GM21390 (cell line): ENCODE results near the gene TTC7B.

Experiments
- ATAC-seq: cut with Tn5 transposase; IDR thresholded peaks from one replicate; pipeline ENCODE4 v1.9.1; 2021; ENCODE audit not compliant: unreplicated experiment

TTC7B gene

DNA sequence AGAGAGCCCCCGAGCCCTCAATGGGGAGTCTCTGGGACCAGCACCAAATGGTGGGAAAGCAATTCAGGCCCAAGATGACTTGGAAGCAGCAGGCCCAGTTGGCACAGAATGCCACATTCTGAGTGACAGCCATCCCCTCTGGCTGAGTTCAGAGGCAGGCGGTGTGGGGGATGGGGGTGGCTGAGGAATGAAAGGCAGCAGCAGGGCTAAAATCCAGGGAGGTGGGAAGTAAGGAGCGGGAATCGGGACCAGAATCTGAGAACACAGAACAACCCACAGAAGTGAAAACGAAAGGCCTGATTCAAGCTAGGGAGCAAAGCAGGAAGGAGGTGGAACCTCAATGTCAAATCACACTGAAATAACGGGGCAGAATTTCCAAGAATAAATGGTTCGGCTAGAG, 248.2 kb downstream of the TTC7B start:
- ATAC-seq = no peak

DNA sequence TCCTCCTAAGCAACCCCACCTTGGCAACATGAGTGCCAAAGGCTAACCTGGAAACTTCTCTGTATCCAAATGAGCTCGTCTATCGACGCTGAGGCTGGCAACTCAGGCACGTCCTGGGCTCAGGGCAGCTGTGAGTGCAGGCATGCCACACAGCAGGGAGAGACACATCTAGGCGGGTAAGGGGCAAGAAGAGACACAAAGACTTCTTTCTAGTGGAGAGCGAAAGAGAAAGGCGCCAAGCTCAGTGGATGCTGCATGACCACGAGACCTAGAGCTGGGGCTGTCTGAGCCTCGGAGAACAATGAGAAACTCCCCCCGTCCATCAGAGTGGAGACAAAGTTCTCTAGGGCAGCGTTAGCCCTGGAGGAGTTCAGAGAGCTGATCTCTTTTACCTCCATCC, 249.0 kb downstream of the TTC7B start:
- ATAC-seq = no peak

DNA sequence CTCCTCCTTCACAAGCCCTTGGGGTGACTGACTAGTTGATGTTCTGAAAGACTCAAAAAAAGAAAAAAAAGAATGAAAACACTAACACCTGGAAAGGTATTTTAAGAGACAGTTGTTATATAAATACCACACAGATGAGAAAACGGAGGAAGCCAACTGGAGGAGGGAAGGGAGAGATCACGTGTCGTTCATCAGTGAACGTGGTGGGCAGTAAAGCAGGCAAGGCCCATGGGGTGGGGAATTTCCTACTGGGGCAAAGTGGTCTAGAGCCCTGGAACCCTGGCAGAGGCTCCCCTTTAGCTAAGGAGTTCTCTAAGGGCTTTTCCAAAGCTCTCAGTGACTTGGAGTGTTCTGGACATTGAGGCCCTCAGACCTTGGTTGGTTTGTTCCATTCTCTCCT, 249.7 kb downstream of the TTC7B start:
- ATAC-seq = no peak

DNA sequence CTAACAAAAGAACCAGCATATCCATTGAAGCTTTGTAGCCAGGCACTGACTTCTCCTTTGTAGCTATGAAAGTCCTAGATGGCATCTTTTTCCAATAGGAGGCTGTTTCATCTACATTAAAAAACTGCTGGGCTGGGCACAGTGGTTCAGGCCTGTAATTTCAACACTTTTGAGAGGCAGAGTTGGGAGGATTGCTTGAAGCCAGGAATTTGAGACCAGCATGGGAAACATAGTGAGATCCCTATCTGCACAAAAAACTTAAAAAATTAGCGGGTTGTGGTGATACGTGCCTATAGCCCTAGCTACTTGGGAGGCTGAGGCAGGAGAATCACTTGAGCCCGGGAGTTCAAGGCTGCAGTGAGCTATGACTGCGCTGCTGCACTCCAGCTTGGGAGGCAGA, 251.7 kb downstream of the TTC7B start:
- no peak for ATAC-seq

DNA sequence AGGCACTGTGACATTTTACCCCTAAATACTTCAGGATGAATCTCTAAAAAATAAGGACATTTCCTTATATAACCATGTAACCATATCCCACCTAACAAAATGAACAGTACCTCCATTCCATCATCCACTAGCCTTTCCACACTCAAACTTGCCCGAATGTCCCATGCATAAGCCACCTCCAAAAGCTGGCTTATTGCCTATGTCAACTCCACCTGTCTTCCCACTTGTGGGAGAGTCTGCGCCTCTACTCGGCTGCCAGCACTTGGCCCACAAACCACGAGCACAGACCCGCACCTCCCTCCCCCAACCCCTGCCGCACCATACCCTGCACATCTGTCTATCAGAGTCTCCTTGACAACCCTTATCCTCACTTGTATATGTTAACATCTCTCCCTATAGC, 253.6 kb downstream of the TTC7B start:
- ATAC-seq = no peak

DNA sequence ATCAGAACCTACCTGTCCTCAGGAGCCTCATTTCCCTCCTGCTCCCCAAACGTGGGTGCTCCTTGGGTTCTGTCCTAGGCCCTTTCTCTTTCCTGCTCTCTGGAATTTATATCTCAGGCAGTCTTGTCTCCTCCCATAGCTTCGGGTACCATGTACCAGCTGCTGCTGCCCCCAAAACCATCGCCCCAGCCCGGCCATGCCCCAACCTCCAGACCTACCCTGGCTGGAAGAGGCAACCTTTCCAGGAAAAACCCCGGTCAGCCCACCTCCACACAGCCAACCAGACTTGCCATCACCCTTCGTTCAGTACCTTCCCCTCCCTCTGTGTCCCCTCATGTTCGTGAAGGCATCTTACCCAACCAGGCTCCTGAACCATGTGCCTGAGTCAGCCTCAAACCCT, 254.3 kb downstream of the TTC7B start:
- ATAC-seq = no peak

DNA sequence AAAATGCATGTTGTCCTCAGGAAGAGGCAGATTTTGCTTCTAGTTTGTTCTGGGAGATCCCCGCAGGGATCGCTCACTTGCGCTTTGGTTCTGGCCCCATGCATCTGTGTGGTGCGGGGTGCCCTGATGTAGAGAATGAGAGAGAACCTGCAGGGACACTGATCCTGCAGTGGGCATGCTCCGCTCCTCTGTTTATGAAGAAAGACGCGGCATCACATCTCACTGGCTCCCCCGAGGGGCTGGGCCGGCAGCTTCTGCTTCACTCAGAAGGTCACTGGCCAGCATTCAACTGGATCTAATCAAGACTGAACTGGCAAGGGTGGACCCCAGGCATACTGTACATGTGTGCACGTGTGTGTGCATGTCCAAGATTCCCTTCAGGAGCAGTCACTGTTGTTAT, 255.2 kb downstream of the TTC7B start:
- no peak for ATAC-seq

DNA sequence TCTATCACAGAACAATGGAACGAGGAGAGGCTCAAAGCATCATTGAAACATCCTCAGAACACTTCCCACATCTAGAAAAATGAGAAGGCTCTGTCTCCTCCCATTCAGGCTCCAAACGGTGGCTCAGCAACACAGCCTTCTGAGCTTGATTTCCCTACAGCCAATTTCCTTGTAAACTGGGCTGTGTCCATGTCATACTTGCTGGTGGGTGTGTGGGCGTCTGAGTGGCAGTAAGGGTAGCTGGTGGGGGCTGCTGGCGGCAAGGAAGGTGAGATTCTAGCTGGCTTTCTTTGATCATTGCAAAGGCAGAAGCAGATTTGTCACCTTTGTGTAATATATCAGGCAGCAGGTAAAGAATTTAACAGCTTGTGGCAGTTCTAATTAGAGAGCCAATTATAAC, 255.7 kb downstream of the TTC7B start:
- ATAC-seq = no peak

DNA sequence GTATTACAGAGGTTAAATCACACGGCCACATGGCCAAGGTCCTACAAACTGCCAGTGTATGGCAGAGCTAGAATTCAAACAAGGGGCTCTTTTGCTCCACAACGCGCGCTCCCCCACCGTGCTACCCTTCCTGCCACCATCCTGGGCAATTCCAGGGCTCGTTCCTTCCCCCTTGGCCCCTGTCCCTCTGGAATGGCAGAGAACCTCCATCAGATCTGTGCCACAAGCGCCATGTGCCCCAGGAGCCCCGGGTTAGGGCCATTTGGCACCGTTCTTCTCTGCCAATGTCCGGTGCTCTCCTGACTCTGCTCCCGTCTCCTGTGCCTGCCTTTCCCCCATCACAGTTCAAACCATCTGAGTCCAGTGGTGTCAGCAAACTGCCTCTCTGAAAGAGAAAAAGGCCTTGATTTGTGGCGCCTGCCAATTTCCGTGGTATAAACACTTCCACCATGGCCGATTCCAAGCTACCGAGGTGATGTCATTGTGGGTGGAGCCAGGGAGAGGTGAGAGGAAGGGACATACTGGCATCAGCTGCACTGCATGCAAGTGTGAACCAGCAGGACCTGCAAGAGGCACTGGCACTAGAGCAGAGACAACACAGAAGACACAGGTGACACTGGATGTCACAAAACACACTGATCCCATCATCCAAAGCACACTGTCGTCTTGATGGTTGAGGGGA, 256.3 kb downstream of the TTC7B start:
- no peak for ATAC-seq

DNA sequence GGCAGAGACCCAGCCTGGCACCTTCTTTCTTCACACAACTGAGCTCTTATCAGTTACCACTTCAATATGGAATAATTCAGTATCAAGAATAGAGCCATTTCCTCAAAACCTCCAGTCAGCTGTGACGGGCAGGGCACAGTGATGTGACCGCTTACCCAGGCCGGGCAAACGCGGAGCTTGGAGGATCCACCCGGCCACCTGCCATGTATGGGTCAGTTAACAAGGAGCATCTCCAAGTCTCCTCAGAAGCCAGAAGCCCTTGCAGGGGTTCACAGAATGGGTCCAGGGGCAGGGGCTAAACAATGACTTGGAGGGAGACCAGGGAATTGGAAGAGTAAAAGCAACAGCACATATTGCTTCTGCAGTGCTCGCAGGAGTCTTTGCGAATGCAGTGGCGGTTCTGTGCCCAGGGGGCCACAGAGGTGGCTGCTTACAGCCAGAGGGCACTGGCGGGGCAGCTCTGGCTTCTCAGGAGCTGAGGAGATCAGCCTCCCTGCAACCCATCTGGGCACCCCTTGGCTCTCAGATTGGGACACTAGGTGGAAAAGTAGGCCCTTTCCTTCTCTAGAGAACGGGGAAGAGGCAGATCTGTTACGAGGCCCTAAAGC, 257.1 kb downstream of the TTC7B start:
- no peak for ATAC-seq

DNA sequence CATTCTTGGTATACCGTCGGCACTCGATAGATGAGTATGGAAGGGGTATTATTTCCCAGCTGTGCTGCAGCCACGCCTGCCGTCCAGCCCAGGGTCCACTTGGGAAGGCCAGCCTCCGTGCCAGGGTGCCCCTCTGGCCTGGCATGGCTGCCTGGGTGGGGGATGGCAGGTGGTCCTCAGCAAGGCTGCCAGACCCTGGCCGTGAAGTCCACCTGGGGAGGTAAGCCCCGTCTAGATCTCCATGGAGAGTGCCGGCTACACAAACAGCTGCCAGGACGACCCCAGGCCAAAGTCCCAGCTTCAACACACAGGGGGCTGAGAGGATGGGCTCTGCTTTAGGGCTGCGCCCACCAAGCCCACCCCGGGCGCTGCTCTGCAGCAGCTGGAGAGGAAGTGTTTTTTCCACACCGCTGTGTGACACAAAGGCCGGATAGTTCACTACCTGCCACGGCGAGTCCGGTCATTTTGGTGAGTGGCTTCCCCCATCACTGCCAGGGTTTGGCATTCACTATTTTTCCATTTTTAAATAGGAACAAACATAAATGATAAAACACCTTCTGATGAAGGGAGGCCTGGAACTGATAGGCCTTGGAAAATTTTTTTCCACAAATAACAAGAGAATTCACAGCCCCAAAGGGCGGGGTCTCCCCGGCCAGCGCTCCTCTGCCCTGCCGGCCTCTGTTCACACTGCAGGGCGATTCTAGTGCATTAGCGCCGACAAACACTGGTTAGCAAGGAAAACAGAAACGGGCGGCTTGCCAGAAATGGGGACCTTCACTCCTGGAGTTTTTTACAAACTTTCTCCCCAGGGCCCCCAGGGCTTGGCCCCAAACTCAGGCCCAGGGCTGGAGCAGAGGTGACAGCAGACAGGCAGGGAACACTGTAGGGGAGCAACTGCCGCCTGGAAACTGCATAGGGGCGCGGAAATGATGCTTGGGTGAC, 257.9 kb downstream of the TTC7B start:
- no peak for ATAC-seq

DNA sequence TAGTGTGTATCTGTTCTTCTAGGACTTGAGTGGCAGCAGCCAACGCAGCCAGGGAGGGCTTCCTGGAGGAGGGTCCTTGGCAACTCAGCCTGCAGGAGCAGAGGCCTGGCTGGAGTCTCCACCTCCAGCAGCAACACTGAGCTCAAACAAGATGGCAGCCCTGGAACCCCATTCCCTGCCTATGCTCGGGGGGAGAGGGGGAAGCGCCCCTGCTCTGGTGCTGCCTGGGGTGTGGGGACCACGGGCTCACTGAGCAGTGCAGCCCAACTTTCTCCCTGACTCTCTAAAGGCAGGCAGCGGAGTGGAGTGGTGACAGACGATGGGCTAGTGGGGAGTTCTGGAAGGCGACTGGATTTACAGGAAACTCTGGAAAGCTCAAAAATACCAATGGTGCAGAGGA, 258.7 kb downstream of the TTC7B start:
- ATAC-seq = no peak

DNA sequence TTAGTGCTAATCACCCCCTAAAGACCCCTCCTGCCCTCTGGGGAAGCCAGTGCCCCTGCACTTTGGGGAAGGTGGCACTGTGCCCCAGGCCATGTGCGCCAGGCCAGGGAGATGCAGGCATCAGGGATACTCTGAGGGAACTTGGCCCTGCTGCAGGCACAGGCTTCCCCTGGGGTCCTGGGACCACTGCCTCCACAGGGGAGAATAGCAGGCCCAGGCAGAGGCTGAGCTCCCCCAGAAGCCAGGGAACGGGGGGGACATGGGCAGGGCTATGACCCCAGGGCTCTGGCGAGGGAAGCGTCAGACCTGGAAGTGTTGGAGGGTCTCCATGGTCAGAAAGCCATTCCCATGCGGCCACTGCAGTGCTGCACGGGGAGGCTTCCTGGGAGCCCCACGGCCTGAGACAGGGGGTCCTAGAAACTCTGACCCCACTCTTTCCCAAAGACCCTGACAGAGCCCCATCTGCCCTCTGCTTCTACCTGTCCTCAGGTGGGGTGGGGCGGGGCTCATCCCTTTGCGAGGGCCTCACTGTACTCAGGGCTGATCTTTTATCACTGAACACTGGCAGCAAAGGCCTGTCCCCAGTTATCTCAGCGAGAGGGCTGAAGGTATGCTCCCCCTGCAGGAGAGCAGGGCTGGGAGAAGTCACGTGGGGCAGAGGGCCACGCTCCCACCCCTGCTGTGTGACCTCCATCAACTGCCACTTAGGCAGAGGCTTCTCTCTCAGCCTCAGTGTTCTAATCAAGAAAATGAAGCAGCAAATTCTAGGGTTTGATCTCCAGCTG, 259.4 kb downstream of the TTC7B start:
- ATAC-seq = no peak

DNA sequence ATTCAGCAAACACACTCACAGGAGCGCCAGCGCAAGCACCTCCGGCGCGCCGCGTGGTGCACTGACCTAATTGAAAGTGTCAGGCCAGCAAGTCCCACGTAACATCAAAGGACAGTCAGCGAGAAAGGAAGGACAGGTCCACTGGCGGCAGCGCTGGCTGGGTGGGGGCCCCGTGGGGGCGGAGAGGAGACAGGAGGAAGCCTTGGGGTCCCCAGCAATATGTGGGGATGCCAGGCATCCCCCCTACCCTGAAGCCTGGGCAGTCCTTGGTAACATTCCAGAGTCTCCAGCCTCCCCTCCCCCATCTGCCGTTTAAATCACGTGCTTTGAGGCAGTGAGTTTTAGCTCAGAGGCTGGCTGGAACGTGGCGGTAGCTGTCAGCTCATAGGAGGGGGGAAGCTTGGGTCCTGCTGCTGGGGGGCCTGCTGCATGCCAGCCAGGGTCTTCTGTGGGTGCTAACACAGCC, 260.2 kb downstream of the TTC7B start:
- ATAC-seq = no peak

DNA sequence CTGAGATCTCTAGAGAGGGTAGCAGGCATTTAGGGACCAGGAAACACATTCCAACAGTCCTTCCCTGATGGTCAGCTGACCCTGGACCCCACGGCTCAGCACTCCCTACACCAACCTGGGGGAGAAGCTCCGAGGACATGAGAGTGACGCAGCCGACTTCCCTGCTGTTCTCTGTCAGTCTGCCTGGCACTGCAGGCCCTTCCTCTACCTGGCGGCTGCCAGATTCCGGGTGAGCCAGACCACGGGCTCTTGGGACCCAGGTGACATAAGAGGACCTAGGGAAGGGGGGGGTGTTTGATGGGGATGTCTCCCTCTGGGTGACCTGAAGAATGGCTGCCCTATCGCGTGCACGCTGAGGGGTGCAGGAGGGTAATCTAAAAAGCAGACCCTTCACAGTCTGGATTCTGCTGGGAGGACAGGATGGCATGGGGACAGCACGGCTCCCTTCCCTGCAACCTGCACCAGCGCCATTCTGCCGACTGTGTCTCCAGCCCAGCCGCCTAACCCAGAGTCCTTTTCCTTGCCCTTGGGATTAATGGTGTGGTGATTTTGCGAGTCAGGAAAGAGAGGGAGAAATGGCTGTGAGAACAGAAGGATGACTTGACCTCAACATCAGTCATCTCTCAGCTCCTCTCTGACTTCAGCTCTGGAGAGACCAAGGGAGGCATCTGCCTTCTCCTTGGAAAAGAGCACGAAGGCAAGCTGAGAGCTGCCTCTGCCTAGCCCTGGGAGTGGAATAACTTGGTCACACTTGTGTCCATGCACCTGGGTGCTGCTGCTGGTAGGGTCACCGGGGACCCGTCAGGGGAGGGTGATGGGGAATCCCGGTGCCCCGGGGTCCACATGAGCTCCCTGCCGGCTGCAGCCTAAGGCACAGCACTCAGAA, 260.9 kb downstream of the TTC7B start:
- ATAC-seq = no peak

DNA sequence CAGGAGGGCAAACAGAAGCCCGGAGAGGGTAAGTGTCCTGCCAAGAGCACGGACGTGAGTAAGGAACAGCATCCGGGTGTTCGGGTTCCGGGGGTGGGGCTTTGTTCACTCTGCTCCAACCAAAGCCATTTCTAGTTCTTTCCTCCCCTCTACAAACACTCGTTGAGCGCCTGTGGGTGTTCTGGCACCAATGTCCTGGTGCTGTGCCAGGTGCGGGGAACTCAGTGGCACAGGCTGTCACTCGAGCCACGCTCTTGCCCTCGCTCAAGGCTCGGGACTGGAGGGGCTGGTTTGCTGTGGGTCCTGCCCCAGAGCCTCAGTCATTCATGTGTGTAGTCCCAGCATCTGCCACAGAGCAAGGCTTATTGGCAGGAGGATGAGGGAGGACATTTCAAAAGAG, 261.9 kb downstream of the TTC7B start:
- ATAC-seq = no peak

DNA sequence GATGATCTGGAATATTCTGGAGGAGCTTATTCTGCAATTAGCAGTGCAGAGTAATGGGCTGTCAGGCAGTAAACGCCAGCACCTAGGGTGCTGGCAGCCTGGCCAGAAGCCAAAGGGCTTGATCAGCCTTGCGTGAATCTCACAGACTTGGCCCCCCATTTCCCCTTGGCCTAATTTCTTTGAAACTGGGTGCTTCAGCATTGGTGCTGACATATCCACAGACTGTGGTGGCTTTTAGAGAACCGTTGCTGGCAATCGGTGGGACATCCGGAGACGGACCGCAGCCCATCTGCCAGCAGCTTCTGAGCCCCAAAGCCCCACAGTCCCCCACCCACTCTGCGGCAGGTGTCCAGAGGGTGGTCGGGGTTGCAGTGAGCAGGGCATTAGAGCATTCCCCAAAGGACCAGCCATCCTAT, 262.3 kb downstream of the TTC7B start:
- ATAC-seq = no peak

DNA sequence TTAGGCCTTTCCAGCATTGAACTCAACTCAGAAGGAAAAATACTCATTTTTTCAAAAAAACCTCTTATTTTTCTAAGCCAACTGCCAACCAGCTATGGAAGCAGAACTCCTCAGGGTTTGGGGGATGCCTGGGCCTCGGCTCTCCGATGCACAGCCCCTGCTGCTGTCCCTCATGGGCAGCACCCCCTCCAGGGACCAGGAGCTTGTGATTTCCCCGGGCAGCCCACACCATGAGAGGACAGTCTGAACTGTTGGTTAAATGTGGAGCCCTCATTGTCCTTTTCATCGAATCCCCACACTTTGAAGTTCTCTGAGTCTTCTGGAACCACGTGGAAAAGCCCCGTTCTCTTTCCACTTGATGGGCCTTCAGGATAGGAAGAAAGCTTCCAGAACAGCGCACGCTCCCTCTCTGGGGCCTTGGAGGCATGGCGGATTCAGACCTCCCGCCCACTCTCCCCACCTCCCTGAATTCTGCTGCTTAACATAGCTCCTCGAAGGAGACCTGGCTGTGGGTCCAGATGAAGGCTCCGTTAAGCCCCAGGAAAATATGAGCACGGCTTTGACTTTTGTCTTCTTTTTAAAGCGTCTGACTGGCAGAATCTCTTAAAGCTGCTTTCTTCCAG, 262.8 kb downstream of the TTC7B start:
- ATAC-seq = no peak

DNA sequence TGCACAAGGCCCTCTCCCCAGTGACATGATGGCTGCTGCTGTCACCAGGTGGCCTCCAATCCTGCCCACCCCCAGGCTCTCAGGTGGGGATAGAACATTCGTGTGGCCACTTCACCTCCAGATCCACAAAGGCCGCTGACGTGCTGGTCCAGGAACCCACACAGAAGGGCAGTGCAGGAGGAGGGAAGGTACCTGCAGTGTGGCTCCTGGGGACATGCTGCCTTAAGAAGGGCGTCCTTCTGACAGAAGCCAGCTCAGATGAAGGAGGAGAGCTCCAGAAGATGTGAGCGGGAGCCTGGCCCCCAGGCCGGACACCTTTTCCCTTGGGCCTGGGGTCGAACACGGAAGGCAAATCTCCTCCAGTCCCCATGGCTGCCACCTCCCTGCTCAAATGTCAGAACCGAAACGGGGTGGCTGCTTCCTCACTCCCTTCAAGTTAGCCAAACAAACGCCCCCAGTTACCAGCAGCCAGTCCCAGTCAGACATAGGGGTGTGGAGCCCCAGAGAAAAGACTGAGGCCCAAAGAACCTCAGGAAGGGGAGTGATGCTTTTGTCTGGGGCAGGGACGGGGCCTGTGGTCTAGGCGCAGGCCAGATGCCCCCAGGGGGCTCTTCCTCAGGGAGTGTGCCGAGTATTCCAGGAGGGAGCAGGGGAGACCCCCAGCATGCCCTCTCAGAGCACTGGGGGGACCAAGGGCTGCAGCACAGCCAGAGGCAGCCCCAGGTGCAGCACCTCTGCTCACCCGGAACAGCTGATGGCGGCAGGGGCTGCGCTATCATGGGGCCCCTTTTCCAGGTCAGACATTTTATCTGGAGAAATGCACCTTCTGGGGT, 263.5 kb downstream of the TTC7B start:
- no peak for ATAC-seq
